GM11168 (cell line): Measurements from ENCODE around the gene RAB13.
"Not testable (repeated sequence)": the region's sequence is repeated elsewhere in the genome, so short reads cannot be mapped to it uniquely, and the experiment has no call there.

Source experiments
- in situ Hi-C: fragments of 300-500 bp; cut with MboI; formaldehyde crosslinking; loops from one replicate; pipeline ENCODE4 v1.12.0; 2022; ENCODE audit warnings: low sequenced_read_pairs; ENCODE audit not compliant: unreplicated experiment

The RAB13 gene

DNA sequence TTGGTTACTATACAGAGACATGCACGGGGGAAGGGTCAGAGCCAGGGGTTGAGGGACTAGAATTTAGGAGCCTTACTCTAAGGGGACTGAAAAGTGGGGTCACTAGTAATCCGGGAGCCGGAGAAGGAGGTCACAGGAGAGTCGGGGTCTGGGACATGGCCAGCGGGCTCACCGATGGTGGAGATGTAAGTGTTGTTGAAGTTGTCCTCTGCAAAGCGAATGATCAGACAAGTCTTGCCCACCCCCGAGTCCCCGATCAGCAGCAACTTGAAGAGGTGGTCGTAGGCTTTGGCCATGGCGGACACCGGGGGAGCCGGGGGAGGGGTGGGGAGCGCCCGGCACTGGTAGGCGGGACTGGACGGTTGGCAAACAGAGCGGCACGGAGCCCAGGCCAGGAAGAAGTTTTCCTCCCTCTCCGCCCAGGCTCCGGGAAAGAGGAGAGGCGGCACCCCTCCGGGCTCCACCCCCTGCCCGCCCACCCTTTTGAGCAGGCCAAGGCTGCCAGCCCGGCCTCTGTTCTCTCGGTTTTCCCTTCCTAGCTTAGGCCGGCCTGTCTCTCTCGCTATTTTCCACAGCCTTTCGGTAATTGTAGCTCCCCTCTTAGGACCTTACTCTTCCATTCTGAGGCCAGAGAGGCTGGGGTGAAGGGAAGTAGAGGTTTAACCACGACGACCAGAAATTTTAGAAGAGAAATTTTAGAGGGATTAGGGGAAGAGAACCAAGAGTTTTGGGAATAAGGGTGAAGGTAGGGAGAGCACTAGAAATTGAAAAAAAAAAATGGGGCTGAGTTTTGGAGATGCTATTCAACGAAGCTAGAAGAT is at the start of gene RAB13:
Gene RAB13 (minus strand): TSS at position 399 of the 821 bp plus-strand sequence. CDS start 103 bp downstream, at position 296.
- in situ Hi-C loops: loop anchor here (25.0 kb wide), 1 partner anchor 474 kb away; no protein-coding TSS in a partner anchor

DNA sequence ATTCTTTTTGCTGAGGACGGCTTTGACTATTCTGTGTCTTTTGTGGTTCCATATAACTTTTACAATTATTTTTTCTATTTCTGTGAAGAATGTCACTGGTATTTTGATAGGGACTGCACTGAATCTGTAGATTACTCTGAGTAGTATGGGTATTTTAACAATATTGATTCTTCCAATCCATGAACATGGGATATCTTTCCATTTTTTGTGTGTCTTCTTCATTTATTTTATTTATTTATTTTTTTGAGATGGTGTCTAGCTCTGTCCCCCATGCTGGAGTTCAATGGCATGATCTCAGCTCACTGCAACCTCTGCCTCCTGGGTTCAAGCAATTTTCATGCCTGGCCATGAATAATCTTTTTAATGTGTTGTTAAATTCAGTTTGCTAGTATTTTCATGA is 47.6 kb upstream of the RAB13 start:
- in situ Hi-C loops: not testable (repeated sequence)

DNA sequence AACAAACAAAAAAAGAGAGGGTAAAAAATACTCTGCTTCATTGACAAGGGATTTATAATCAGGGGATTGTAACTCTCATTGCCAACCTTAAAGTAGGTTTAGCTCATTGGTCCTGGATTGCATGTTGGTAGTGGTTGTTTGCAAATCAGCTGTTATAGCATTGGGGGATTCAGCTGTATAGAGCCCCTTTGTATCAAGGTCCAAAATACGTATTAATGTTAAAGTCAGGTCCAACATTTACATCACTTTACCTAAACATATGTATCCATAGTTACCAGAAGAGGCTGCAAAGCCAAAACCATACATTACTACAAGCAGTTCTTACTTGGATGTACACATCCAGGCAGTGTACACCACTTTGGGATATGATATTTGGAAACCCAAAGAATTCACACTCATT is 33.8 kb upstream of the RAB13 start:
- in situ Hi-C loops: no loop called here

DNA sequence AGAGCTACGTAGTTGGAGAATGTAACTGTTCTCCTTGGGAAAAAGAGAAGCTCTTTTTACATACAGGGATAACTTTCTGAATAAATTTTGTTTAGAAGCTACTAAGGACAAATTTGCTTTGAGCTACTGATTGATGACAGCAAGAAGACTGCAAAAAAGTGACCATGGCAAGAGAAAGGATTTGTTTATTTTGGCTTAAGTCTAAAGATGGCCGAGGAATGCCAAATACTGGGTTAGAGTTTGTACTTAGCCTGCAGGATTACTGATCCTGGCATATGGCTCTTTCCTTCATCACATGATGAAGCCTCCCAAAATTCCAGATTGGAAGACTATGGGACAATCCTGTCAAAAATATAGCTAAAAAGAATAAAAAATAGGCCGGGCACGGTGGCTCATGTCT is 33.1 kb upstream of the RAB13 start:
- in situ Hi-C loops: no loop called here

GRCh38 chr1:154014154-154014907 is 28.2 kb upstream of the RAB13 start:
- in situ Hi-C loops: no loop called here

- in situ Hi-C loops: not testable (repeated sequence)
These were observed 26.4 kb upstream of the RAB13 start for GRCh38 chr1:154012543-154012942.

- in situ Hi-C loops: no loop called here
These were observed 26.0 kb upstream of the RAB13 start for GRCh38 chr1:154012129-154012528.

GRCh38 chr1:154006136-154006535 is 20.0 kb upstream of the RAB13 start:
- in situ Hi-C loops: no loop called here

DNA sequence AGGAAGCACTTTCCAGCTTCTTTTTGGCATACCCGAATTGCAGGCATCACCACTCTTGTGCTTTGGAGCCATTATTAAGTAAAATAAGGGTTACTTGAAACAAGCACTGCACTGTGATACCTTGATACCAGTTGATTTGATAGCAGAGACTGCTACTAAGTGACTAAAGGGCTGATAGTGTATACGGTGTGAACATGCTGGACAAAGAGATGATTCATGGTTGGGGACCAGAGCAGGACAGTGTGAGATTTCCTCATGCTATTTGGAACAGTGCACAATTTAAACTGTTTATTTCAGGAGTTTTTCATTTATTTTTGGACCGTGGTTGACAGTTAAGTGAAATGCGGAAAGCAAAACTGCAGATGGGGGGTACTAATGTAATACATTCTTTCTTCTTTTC is 14.3 kb upstream of the RAB13 start:
- in situ Hi-C loops: no loop called here

DNA sequence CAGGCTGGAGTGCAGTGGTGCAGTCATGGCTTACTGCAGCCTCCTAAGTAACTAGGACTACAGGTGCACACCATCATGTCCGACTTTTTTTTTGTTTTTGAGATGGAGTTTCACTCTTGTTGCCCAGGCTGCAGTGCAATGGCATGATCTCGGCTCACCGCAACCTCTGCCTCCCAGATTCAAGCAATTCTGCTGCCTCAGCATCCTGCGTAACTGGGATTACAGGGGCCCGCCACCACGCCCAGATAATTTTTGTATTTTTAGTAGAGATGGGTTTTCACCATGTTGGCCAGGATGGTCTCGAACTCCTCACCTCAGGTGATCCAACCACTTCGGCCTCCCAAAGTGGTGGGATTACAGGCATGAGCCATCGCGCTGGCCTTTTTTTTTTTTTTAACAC is 10.7 kb upstream of the RAB13 start:
- in situ Hi-C loops: loop anchor here (25.0 kb wide), 1 partner anchor 485 kb away; no protein-coding TSS in a partner anchor

DNA sequence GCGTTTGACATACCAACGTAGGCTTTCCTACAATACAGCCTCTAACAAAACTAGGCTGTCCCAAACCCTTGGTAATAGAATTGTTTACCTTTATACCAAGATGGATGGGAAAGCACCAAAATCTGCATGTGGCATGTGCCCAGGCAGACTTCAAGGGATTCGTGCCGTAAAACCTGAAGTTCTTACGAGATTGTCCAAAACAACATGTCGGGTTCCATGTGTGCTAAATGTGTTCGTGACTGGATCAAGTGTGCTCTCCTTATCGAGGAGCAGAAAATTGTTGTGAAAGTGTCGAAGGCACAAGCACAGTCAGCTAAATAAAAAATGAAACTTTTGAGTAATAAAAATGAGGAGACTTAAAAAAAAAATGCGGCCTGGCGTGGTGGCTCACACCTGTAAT is 9.5 kb upstream of the RAB13 start:
- in situ Hi-C loops: loop anchor here (25.0 kb wide), 1 partner anchor 483 kb away; no protein-coding TSS in a partner anchor

GRCh38 chr1:153995202-153995601 is 9.1 kb upstream of the RAB13 start:
- in situ Hi-C loops: loop anchor here (25.0 kb wide), 1 partner anchor 483 kb away; no protein-coding TSS in a partner anchor

GRCh38 chr1:153991806-153992205 is 5.7 kb upstream of the RAB13 start:
- in situ Hi-C loops: loop anchor here (25.0 kb wide), 1 partner anchor 480 kb away; no protein-coding TSS in a partner anchor

GRCh38 chr1:153991151-153991630 is 5.1 kb upstream of the RAB13 start:
- in situ Hi-C loops: loop anchor here (25.0 kb wide), 1 partner anchor 479 kb away; no protein-coding TSS in a partner anchor

DNA sequence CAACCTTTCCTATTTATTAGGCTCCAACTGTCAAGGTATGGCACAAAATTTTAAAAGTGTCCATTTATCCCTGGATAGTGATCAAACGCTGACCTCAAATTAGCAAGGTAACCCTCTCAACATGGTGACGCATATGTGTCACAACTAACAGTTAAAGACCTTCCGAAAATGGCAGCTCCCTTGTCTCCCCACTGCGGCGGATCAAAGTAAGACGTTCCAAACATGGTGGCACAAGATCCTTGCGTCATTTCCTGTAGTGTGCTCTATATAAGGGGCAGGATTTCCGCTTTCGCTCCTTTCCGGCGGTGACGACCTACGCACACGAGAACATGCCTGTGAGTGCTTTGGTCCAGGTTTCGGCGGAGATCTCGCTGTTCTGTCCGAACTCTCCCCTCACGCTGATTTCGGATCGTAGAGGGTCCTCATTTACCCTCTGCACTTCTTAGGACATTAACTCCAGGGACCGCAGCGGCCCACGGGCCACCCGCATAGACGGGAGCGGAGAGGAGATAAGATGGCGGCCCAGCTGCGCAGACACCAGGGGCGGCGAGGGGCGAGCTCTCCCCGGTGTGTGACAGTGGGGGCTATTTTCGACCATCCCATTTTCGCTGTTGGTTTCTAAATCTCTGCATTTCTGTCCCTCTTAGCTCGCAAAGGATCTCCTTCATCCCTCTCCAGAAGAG is 4.5 kb upstream of the RAB13 start, which contains the start of gene RPS27:
Gene RPS27 (plus strand): TSS at position 295 of the 683 bp plus-strand sequence. CDS start 35 bp downstream, at position 330.
- in situ Hi-C loops: loop anchor here (25.0 kb wide), 1 partner anchor 478 kb away; no protein-coding TSS in a partner anchor

- in situ Hi-C loops: loop anchor here (25.0 kb wide), 1 partner anchor 475 kb away; no protein-coding TSS in a partner anchor
These were observed 1.5 kb upstream of the RAB13 start for GRCh38 chr1:153987621-153988020.

- in situ Hi-C loops: loop anchor here (25.0 kb wide), 1 partner anchor 473 kb away; no protein-coding TSS in a partner anchor
These were observed 712 bp downstream of the RAB13 start for GRCh38 chr1:153985341-153985912.

- in situ Hi-C loops: loop anchor here (25.0 kb wide), 1 partner anchor 472 kb away; no protein-coding TSS in a partner anchor
These were observed 1.8 kb downstream of the RAB13 start for GRCh38 chr1:153984123-153984894.

GRCh38 chr1:153981735-153982134 is 4.4 kb downstream of the RAB13 start:
- in situ Hi-C loops: loop anchor here (25.0 kb wide), 1 partner anchor 469 kb away; no protein-coding TSS in a partner anchor
